PC-9 (cell line): ENCODE data around the gene OR52H1. TPM values are rescaled to one million over a fixed set of nuclear protein-coding genes. Genes with fewer than 3 reads are reported as not detected.

Source experiments
- Bru-seq: library from RNA; stranded (reverse); fragments of 400-500 nt; gene quantifications from one replicate; lab custom pipeline; 2021; lab: Mats Ljungman, UMichigan
- BruChase-seq, 2 experiments: library from RNA; stranded (reverse); fragments of 400-500 nt; gene quantifications; one replicate each; lab custom pipeline; 2021; lab: Mats Ljungman, UMichigan
- BruUV-seq: library from RNA; stranded (reverse); fragments of 400-500 nt; replicated peaks from 2 replicates; lab custom pipeline; 2021; lab: Mats Ljungman, UMichigan
- CTCF ChIA-PET: fragments of 300-600 bp; sonication (Branson Sonifier 250); formaldehyde crosslinking; loops from one replicate; lab custom pipeline; 2022; ENCODE audit warnings: antibody characterized with exemption; lab: Charles Lee
- POLR2A ChIA-PET: fragments of 300-600 bp; sonication (Branson Sonifier 250); formaldehyde crosslinking; loops from one replicate; lab custom pipeline; 2022; ENCODE audit warnings: antibody characterized with exemption; ENCODE audit not compliant: unreplicated experiment; lab: Charles Lee
- DNase-seq, 2 experiments: peaks; one replicate each; pipeline versions ENCODE4 v3.0.0 to v3.0.0-alpha.2; 2015 to 2022; ENCODE audit warnings: mixed read lengths in 1 of 2
- H2AFZ ChIP-seq: fragments of 200-600 bp; sonication (generic); 2 replicates; pipeline ENCODE4 v1.8.1; 2017; ENCODE audit warnings: antibody characterized with exemption
- H3F3A ChIP-seq: fragments of 200-600 bp; sonication (generic); 2 replicates; pipeline ENCODE4 v1.8.1; 2017; ENCODE audit warnings: antibody characterized with exemption, mild to moderate bottlenecking, low read depth; ENCODE audit not compliant: insufficient read depth
- H3K27ac ChIP-seq: fragments of 200-600 bp; sonication (generic); 2 replicates; pipeline ENCODE4 v1.6.1; 2016; ENCODE audit warnings: mixed run types
- H3K27me3 ChIP-seq: fragments of 200-600 bp; sonication (generic); 2 replicates; pipeline ENCODE4 v1.6.1; 2016; ENCODE audit warnings: low read depth, mixed run types; ENCODE audit not compliant: insufficient read depth
- H3K36me3 ChIP-seq: fragments of 200-600 bp; sonication (generic); 2 replicates; pipeline ENCODE4 v1.6.1; 2016; ENCODE audit warnings: low read depth, mixed run types
- H3K4me1 ChIP-seq: fragments of 200-600 bp; sonication (generic); replicated peaks from 2 replicates; pipeline ENCODE4 v1.6.1; 2016; ENCODE audit warnings: mixed run types; ENCODE audit not compliant: insufficient read depth
- H3K4me2 ChIP-seq: fragments of 200-600 bp; sonication (generic); 2 replicates; pipeline ENCODE4 v1.6.1; 2017; ENCODE audit warnings: mixed run types
- H3K4me3 ChIP-seq: fragments of 200-600 bp; sonication (generic); 2 replicates; pipeline ENCODE4 v1.6.1; 2016; ENCODE audit warnings: mixed run types
- H3K79me2 ChIP-seq: fragments of 200-600 bp; sonication (generic); 2 replicates; pipeline ENCODE4 v1.6.1; 2017; ENCODE audit warnings: low read depth, mixed run types
- H3K9me2 ChIP-seq: fragments of 200-600 bp; sonication (generic); 2 replicates; pipeline ENCODE4 v1.8.1; 2017; ENCODE audit warnings: mild to moderate bottlenecking; ENCODE audit not compliant: insufficient read depth
- H3K9me3 ChIP-seq: fragments of 200-600 bp; sonication (generic); 2 replicates; pipeline ENCODE4 v1.8.1; 2016; ENCODE audit warnings: low read depth; ENCODE audit not compliant: insufficient read depth
- H4K20me1 ChIP-seq: fragments of 200-600 bp; sonication (generic); 2 replicates; pipeline ENCODE4 v1.8.1; 2017; ENCODE audit not compliant: insufficient read depth
- CTCF ChIP-seq: fragments of 200-600 bp; sonication (generic); conservative IDR thresholded peaks from 2 replicates; pipeline ENCODE4 v1.6.1; 2017; ENCODE audit warnings: mixed run types, antibody characterized with exemption, mild to moderate bottlenecking, moderate library complexity
- EZH2 ChIP-seq: fragments of 200-600 bp; sonication (generic); IDR thresholded peaks from 2 replicates; pipeline ENCODE4 v1.8.0; 2017; ENCODE audit warnings: antibody characterized with exemption, low read depth
- intact Hi-C: fragments of 100-400 bp; cut with micrococcal nuclease; formaldehyde crosslinking; loops from one replicate; pipeline ENCODE4 v1.10.0; 2022; ENCODE audit not compliant: unreplicated experiment
- long read RNA-seq: library from polyadenylated mRNA; stranded (forward); transcript quantifications from one replicate; pipeline ENCODE4 v2.0.0, GENCODE V29; 2022
- total RNA-seq: library from RNA; stranded (reverse); gene quantifications from 2 replicates; pipeline ENCODE4 v1.2.3, GENCODE V29; 2021

OR52H1 gene
- total RNA-seq, result not detected in 2 replicates
- Bru-seq, nascent RNA, result percentile 16 among the genes with signal in this experiment
- percentile 27 among the genes with signal in this experiment for BruChase-seq, experiment 1, labeled RNA remaining after a 2-hour chase
- not detected for BruChase-seq, experiment 2, labeled RNA remaining after a 6-hour chase
- long read RNA-seq, result 0 reads

DNA sequence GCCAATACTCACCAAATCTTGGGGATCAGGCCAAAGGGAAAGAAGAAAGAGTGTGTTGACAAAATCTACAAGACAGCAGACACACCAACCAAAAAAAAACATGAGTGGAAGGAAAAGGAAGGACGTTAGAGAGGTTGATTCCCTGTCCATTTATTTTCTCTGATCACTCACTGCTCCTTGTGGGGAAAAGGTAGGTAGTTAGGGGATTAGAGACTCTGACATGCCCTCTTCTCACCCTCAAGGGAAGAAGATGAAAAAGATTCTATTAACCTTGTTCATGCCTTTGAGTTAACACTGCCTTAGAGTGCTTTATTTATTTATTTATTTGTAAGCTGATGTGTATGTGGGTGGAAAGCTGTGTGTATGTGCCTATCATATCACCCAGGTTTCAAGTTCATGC lies at the start of gene OR52H1:
Gene OR52H1, minus strand, starts transcription at position 101 of the 400 bp plus-strand sequence. CDS start 3,035 bp downstream, outside the sequence.
- no peaks in the 10 kb centered on the region for H3K79me2 ChIP-seq
- H3K4me3 ChIP-seq, result no peak within 1 kb of the TSS
- POLR2A ChIA-PET, result no interaction called here
- no peaks in the 10 kb centered on the region for H3K9me3 ChIP-seq
- H3K9me2 ChIP-seq, result no peaks in the 10 kb centered on the region
- CTCF ChIA-PET, result no interaction called here
- H4K20me1 ChIP-seq, result no peaks in the 10 kb centered on the region
- H3K27ac ChIP-seq, result no peak within 1 kb of the TSS
- peaks cover 13% of the 10 kb centered on the region; the same call in 1 of the 2 replicates for H3K4me1 ChIP-seq
- TF ChIP-seq CTCF (no peak), EZH2 (no peak)
- no TSS peak for BruUV-seq
- intact Hi-C loops, result no loop called here
- no peak within 1 kb of the TSS for H3K4me2 ChIP-seq
- H3K27me3 ChIP-seq, result no peaks in the 10 kb centered on the region
- no peak within 1 kb of the TSS for H2AFZ ChIP-seq
- H3K36me3 ChIP-seq, result no peaks in the 10 kb centered on the region
- no peak for DNase-seq
- H3F3A ChIP-seq, result no peaks in the 10 kb centered on the region

DNA sequence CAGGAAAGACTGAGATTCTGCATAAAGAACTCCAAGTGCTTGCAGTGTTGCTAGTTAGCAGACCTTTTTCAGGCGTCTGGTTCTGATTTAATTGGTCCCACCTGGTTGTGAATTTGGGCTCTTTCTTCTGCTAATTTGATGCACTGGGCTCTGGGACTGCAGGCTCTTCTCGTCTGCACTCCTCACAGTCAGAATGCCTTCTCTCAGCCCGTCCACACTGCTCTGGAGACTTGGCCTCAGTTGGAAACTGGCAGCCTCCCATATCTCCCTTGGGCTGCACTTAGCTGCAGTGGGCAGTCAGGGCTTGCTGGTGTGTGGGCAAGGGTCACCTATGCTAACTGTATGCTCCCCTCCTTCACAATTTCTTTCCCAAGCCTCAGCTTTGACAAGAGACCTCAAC lies 49.6 kb upstream of the OR52H1 start:
- Histone ChIP-seq H3K9me3 (no peaks in the 10 kb centered on the region), H3K4me2 (peak overlapping the region; percentile 81), H3K36me3 (no peaks in the 10 kb centered on the region), H3K4me3 (peak overlapping the region; percentile 72), H2AFZ (no peak overlapping the region), H3K27ac (no peak overlapping the region), H3K27me3 (no peaks in the 10 kb centered on the region), H3F3A (0 out of 2 replicates have a peak, but pooled peaks cover 6% of the 10 kb centered on the region), H3K4me1 (peaks cover 25% of the 10 kb centered on the region), H3K9me2 (no peaks in the 10 kb centered on the region), H4K20me1 (no peaks in the 10 kb centered on the region), H3K79me2 (0 out of 2 replicates have a peak, but pooled peaks cover 10% of the 10 kb centered on the region)
- intact Hi-C loops, result loop anchor here (2.0 kb wide), 1 partner anchor 87 kb away; the partner anchor contains the start of gene TRIM5
- ChIA-PET CTCF (no interaction called here), POLR2A (no interaction called here)
- no TSS peak for BruUV-seq
- no peak for DNase-seq
- TF ChIP-seq EZH2, result no peak
- TF ChIP-seq CTCF, result no peak

DNA sequence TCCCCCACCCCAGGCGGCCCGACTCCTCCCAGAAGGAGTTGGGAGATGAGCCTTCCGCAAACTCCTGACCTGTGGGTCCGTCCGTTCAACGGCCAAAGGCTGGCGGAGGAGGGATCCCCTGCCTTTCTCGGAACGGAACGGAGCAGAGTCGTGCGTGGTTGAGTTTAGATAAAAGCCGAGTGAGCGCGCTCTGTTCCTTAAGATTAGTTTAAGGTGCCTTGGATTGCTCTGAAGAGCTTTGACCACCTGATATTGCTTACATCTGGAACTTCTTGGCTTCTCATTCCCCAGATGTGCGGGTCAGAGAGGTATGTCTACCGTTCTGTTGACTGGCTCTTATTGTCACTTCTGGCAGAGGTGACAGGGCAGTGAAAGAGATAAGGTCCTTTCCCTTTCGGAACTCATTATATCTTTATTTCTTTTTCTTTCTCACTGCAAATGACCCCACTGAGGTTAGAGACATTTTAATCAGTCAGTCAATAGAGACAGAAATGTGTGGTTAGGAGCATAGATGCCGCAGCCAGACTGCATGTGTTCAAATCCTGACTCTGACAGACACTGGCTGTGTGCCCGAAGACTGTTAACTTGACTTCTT lies 48.4 kb upstream of the OR52H1 start, which contains the start of gene TRIM6:
Gene TRIM6, plus strand, starts transcription at position 31 of the 595 bp plus-strand sequence. Its CDS starts 261 bp downstream, at position 292.
- Histone ChIP-seq H4K20me1 (no peaks in the 10 kb centered on the region), H3K4me1 (peaks cover 20% of the 10 kb centered on the region), H3K4me3 (peak within 1 kb of the TSS; percentile 72), H3K79me2 (0 out of 2 replicates have a peak, but pooled peaks cover 10% of the 10 kb centered on the region), H3K9me3 (no peaks in the 10 kb centered on the region), H3F3A (0 out of 2 replicates have a peak, but pooled peaks cover 6% of the 10 kb centered on the region), H3K27ac (peak within 1 kb of the TSS; percentile 78), H3K27me3 (no peaks in the 10 kb centered on the region), H3K4me2 (peak within 1 kb of the TSS; percentile 81), H3K36me3 (no peaks in the 10 kb centered on the region), H2AFZ (peak within 1 kb of the TSS; percentile 80), H3K9me2 (no peaks in the 10 kb centered on the region)
- TF ChIP-seq CTCF (no peak), EZH2 (no peak)
- DNase-seq, result peak; percentile 36 to 49
- no TSS peak for BruUV-seq
- intact Hi-C loops, result loop anchor here (1.0 to 2.0 kb wide), 2 partner anchors 25 to 88 kb away; partner anchors contain the start of gene TRIM5
- ChIA-PET CTCF (no interaction called here), POLR2A (interaction anchor here (0.5 kb wide), 1 partner anchor 23 kb away, joined by 3 read pairs; no protein-coding TSS in a partner anchor)
